Neural progenitor cell (in vitro differentiated cells): Measurements from ENCODE around the gene PRDM15. TPM values are rescaled to one million over a fixed set of nuclear protein-coding genes. Genes with fewer than 3 reads are reported as not detected.

Experiments
- DNase-seq: peaks from one replicate; pipeline ENCODE4 v3.0.0-alpha.2; 2016; ENCODE audit warnings: low spot score
- H2AFZ ChIP-seq: fragments of 200-600 bp; sonication (generic); replicated peaks from 2 replicates; pipeline ENCODE4 v1.6.1; 2016; ENCODE audit warnings: antibody characterized with exemption
- H3F3A ChIP-seq: fragments of 200-600 bp; sonication (generic); 2 replicates; pipeline ENCODE4 v1.6.1; 2016; ENCODE audit warnings: antibody characterized with exemption, low read depth
- H3K27ac ChIP-seq: fragments of 200-600 bp; sonication (generic); 2 replicates; pipeline ENCODE4 v1.5.1; 2016; ENCODE audit warnings: mild to moderate bottlenecking
- H3K27me3 ChIP-seq: fragments of 200-600 bp; sonication (generic); 2 replicates; pipeline ENCODE4 v1.6.1; 2016; ENCODE audit warnings: mild to moderate bottlenecking, moderate library complexity
- H3K36me3 ChIP-seq: fragments of 200-600 bp; sonication (generic); 2 replicates; pipeline ENCODE4 v1.5.1; 2016
- H3K4me1 ChIP-seq: fragments of 200-600 bp; sonication (generic); 2 replicates; pipeline ENCODE4 v1.6.1; 2016; ENCODE audit warnings: mixed run types
- H3K4me2 ChIP-seq: fragments of 200-600 bp; sonication (generic); 2 replicates; pipeline ENCODE4 v1.6.1; 2016
- H3K4me3 ChIP-seq: fragments of 200-600 bp; sonication (generic); 2 replicates; pipeline ENCODE4 v1.5.1; 2016
- H3K79me2 ChIP-seq: fragments of 200-600 bp; sonication (generic); 2 replicates; pipeline ENCODE4 v1.6.1; 2016; ENCODE audit warnings: low read depth
- H3K9ac ChIP-seq: fragments of 200-600 bp; sonication (generic); 2 replicates; pipeline ENCODE4 v1.6.1; 2016
- H3K9me3 ChIP-seq: fragments of 200-600 bp; sonication (generic); 2 replicates; pipeline ENCODE4 v1.5.1; 2016; ENCODE audit warnings: low read depth
- H4K20me1 ChIP-seq: fragments of 200-600 bp; sonication (generic); 2 replicates; pipeline ENCODE4 v1.6.1; 2016; ENCODE audit warnings: low read depth
- H3K27ac Mint-ChIP-seq: 3 replicates; pipeline ENCODE4 v1.8.0; 2021; ENCODE audit warnings: mixed read lengths
- H3K27me3 Mint-ChIP-seq: 2 replicates; pipeline ENCODE4 v1.8.0; 2022; ENCODE audit warnings: low read depth, mild to moderate bottlenecking, inconsistent platforms, moderate library complexity, mixed read lengths; ENCODE audit not compliant: insufficient read depth
- H3K36me3 Mint-ChIP-seq: 3 replicates; pipeline ENCODE4 v1.8.0; 2021; ENCODE audit warnings: mixed read lengths
- H3K4me1 Mint-ChIP-seq: 3 replicates; pipeline ENCODE4 v1.8.0; 2021; ENCODE audit warnings: mixed read lengths
- H3K4me3 Mint-ChIP-seq: 3 replicates; pipeline ENCODE4 v1.8.0; 2021; ENCODE audit warnings: mild to moderate bottlenecking, moderate library complexity, mixed read lengths
- H3K9me3 Mint-ChIP-seq: 3 replicates; pipeline ENCODE4 v1.8.0; 2020; ENCODE audit warnings: mixed read lengths
- EZH2 ChIP-seq: fragments of 200-600 bp; sonication (generic); IDR thresholded peaks from 2 replicates; pipeline ENCODE4 v1.6.1; 2017; ENCODE audit warnings: antibody characterized with exemption, mild to moderate bottlenecking, moderate library complexity
- EZH2phosphoT487 ChIP-seq: fragments of 200-600 bp; sonication (generic); IDR thresholded peaks from 2 replicates; pipeline ENCODE4 v1.6.1; 2017; ENCODE audit warnings: antibody characterized with exemption
- total RNA-seq: library from RNA; depleted of rRNA; stranded (reverse); fragments of >200 nt; gene quantifications from 2 replicates; pipeline ENCODE4 v1.2.3, GENCODE V29; 2015; ENCODE audit warnings: low replicate concordance
- TF ChIP-seq, protein P1 (sequence below): fragments of 200-600 bp; sonication (generic); IDR thresholded peaks from 2 replicates; pipeline ENCODE4 v1.5.1; 2017; ENCODE audit warnings: antibody characterized with exemption, mild to moderate bottlenecking

The PRDM15 gene
- total RNA-seq, 1 donor from 2014 or later, result 9.0 TPM

DNA sequence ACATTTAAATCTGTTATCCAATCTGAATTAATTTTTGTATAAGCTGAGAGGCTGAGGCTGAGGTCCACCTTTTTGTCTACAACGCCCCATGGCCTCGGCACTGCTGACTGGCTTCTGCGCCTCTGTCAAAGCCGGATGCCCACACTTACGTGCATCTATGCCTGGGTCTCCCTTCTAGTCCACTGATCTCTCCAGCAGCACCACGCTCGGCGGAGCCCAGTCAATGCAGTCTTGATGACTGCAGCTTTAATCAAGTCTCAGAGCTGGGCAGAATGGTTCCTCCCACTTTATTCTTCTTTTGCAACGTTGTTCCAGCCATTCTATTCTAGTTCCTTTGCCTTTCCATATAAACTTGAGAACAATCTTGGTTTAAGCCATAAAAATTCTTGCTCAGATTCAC, 9.4 kb downstream of the PRDM15 start:
- Mint-ChIP-seq H3K27me3 (peaks cover 4% of the 10 kb centered on the region), H3K4me1 (peaks cover 12% of the 10 kb centered on the region), H3K9me3 (no peaks in the 10 kb centered on the region), H3K36me3 (peaks cover 4% of the 10 kb centered on the region), H3K4me3 (no peak overlapping the region), H3K27ac (peak overlapping the region; percentile 2)
- no peak for DNase-seq
- H3F3A ChIP-seq, result no peaks in the 10 kb centered on the region
- H3K9me3 ChIP-seq, result no peaks in the 10 kb centered on the region
- H3K4me1 ChIP-seq, result peaks cover 16% of the 10 kb centered on the region
- TF ChIP-seq, protein P1, sequence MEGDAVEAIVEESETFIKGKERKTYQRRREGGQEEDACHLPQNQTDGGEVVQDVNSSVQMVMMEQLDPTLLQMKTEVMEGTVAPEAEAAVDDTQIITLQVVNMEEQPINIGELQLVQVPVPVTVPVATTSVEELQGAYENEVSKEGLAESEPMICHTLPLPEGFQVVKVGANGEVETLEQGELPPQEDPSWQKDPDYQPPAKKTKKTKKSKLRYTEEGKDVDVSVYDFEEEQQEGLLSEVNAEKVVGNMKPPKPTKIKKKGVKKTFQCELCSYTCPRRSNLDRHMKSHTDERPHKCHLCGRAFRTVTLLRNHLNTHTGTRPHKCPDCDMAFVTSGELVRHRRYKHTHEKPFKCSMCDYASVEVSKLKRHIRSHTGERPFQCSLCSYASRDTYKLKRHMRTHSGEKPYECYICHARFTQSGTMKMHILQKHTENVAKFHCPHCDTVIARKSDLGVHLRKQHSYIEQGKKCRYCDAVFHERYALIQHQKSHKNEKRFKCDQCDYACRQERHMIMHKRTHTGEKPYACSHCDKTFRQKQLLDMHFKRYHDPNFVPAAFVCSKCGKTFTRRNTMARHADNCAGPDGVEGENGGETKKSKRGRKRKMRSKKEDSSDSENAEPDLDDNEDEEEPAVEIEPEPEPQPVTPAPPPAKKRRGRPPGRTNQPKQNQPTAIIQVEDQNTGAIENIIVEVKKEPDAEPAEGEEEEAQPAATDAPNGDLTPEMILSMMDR, result no peak
- TF ChIP-seq EZH2 (no peak), EZH2phosphoT487 (no peak)
- H3K27me3 ChIP-seq, result no peaks in the 10 kb centered on the region
- H3K9ac ChIP-seq, result no peak overlapping the region
- no peak overlapping the region for H3K27ac ChIP-seq
- no peaks in the 10 kb centered on the region for H3K79me2 ChIP-seq
- no peak overlapping the region for H2AFZ ChIP-seq
- H3K4me2 ChIP-seq, result no peak overlapping the region
- no peak overlapping the region for H3K4me3 ChIP-seq
- no peaks in the 10 kb centered on the region for H4K20me1 ChIP-seq
- H3K36me3 ChIP-seq, result no peaks in the 10 kb centered on the region

DNA sequence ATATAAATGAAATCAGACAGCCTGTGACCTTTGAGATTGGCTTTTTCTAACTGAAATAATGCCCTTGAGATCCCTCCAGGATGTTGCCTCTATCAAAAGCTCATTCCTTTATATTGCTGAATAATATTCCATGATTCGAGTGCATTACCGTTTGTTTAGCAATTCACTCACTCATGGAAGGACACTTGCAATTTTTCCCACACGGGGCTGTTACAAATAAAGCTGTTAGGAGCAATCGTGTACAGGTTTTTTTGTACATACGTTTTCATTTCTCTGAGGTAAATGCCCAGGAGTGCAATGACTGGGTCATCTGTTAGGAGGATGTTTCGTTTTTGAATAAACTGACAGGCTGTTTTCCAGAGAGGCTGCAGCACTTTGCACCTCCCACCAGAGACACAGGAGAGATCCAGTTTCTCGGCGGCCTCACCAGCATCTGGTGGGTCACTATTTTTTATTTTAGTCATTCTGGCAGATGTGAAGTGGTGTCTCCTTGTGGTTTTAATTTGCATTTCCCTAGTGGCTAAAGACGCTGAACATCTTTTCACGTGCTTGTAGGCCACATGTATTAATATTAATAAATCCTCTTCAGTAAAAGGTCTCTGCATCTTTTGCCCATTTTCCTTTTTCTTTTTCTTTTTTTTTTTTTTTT, 11.0 kb downstream of the PRDM15 start:
- H3K27ac Mint-ChIP-seq, result no peak overlapping the region
- H3K27me3 Mint-ChIP-seq, result peaks cover 2% of the 10 kb centered on the region
- H2AFZ ChIP-seq, result no peak overlapping the region
- H3K36me3 ChIP-seq, result no peaks in the 10 kb centered on the region
- H3K4me1 Mint-ChIP-seq, result peaks cover 12% of the 10 kb centered on the region
- no peak overlapping the region for H3K27ac ChIP-seq
- no peak overlapping the region for H3K4me2 ChIP-seq
- TF ChIP-seq, protein P1, result no peak
- no peak for TF ChIP-seq EZH2phosphoT487
- no peak for TF ChIP-seq EZH2
- DNase-seq, result no peak
- H3K9me3 Mint-ChIP-seq, result no peaks in the 10 kb centered on the region
- no peaks in the 10 kb centered on the region for H3K79me2 ChIP-seq
- H4K20me1 ChIP-seq, result no peaks in the 10 kb centered on the region
- H3K4me3 Mint-ChIP-seq, result no peak overlapping the region
- no peaks in the 10 kb centered on the region for H3K9me3 ChIP-seq
- H3F3A ChIP-seq, result no peaks in the 10 kb centered on the region
- H3K9ac ChIP-seq, result no peak overlapping the region
- peaks cover 16% of the 10 kb centered on the region for H3K4me1 ChIP-seq
- no peak overlapping the region for H3K4me3 ChIP-seq
- peaks cover 2% of the 10 kb centered on the region for H3K36me3 Mint-ChIP-seq
- H3K27me3 ChIP-seq, result no peaks in the 10 kb centered on the region

DNA sequence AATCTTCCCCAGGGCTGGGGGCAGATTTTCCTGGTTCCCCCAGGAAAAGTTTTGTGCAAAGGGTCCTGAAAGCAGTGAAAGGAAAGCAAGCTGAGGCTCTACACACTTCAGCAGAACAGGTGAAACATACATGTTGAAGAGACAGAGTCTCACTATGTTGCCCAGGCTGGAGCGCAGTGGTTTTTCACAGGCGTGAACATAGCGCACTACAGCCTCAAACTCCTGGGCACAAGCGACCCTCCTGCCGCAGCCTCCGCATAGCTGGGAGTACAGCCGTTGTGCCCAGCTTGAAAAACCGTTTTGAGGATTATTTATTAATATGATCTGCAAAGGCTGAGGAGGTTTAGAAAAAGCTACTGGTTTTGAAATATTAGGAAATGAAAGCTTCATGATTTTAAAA, 11.8 kb downstream of the PRDM15 start:
- no peak overlapping the region for H3K4me3 Mint-ChIP-seq
- no peaks in the 10 kb centered on the region for H3K9me3 ChIP-seq

More for the DNA sequence above, 11.8 kb downstream of the PRDM15 start:
- H3K36me3 Mint-ChIP-seq, result peaks cover 2% of the 10 kb centered on the region
- TF ChIP-seq, protein P1, result no peak
- no peak for TF ChIP-seq EZH2
- no peak for TF ChIP-seq EZH2phosphoT487
- Histone ChIP-seq H3K4me3 (no peak overlapping the region), H3K27me3 (no peaks in the 10 kb centered on the region), H3K9ac (no peak overlapping the region), H4K20me1 (no peaks in the 10 kb centered on the region), H3K36me3 (no peaks in the 10 kb centered on the region), H3K4me1 (peaks cover 16% of the 10 kb centered on the region), H3K79me2 (no peaks in the 10 kb centered on the region), H3K4me2 (no peak overlapping the region), H2AFZ (no peak overlapping the region), H3F3A (no peaks in the 10 kb centered on the region), H3K27ac (no peak overlapping the region)
- H3K9me3 Mint-ChIP-seq, result no peaks in the 10 kb centered on the region
- H3K27me3 Mint-ChIP-seq, result no peaks in the 10 kb centered on the region
- no peak overlapping the region for H3K27ac Mint-ChIP-seq
- DNase-seq, result no peak
- peaks cover 15% of the 10 kb centered on the region for H3K4me1 Mint-ChIP-seq
